Neural progenitor cell (in vitro differentiated cells): ENCODE data around the gene SCPEP1.

ENCODE experiments used
- EZH2 ChIP-seq: fragments of 200-600 bp; sonication (generic); IDR thresholded peaks from 2 replicates; pipeline ENCODE4 v1.6.1; 2017; ENCODE audit warnings: antibody characterized with exemption, mild to moderate bottlenecking, moderate library complexity
- EZH2phosphoT487 ChIP-seq: fragments of 200-600 bp; sonication (generic); IDR thresholded peaks from 2 replicates; pipeline ENCODE4 v1.6.1; 2017; ENCODE audit warnings: antibody characterized with exemption
- TF ChIP-seq, protein P1 (sequence below): fragments of 200-600 bp; sonication (generic); IDR thresholded peaks from 2 replicates; pipeline ENCODE4 v1.5.1; 2017; ENCODE audit warnings: antibody characterized with exemption, mild to moderate bottlenecking

DNA sequence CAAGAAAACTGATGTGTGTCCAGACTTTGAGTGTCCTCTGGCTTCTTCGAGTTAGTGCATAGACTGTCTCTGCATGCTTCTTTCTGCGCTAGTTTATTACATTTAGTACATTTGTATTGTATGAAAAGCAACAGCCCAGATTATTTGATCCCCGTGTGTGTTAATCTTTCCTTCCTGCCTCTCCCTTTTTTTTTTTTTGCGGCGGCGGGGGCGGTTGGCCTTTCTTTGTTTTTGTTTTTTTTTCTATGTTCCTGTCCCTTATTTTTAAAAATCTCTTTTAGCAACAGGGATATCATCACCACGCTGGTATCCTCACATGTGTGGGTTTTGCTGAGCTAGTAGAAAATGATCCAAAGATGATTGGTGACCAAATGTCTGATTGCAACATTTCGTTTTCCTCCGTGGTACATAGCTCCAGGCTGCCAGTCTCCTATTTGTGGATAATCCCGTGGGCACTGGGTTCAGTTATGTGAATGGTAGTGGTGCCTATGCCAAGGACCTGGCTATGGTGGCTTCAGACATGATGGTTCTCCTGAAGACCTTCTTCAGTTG is 9.4 kb downstream of the SCPEP1 start:
- no peak for TF ChIP-seq EZH2
- TF ChIP-seq, protein P1, sequence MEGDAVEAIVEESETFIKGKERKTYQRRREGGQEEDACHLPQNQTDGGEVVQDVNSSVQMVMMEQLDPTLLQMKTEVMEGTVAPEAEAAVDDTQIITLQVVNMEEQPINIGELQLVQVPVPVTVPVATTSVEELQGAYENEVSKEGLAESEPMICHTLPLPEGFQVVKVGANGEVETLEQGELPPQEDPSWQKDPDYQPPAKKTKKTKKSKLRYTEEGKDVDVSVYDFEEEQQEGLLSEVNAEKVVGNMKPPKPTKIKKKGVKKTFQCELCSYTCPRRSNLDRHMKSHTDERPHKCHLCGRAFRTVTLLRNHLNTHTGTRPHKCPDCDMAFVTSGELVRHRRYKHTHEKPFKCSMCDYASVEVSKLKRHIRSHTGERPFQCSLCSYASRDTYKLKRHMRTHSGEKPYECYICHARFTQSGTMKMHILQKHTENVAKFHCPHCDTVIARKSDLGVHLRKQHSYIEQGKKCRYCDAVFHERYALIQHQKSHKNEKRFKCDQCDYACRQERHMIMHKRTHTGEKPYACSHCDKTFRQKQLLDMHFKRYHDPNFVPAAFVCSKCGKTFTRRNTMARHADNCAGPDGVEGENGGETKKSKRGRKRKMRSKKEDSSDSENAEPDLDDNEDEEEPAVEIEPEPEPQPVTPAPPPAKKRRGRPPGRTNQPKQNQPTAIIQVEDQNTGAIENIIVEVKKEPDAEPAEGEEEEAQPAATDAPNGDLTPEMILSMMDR, result no peak
- no peak for TF ChIP-seq EZH2phosphoT487
